ENCODE results near the gene FOXP4. TPM values are rescaled to one million over a fixed set of nuclear protein-coding genes. Genes with fewer than 3 reads are reported as not detected.
A peak's percentile ranks its signal among the peaks of the same experiment; 100 is the strongest.

FOXP4 gene
- total and polyA plus RNA-seq, 5 donors from 2014 or later, result 0.26 to 9.9 (median 0.38) TPM

DNA sequence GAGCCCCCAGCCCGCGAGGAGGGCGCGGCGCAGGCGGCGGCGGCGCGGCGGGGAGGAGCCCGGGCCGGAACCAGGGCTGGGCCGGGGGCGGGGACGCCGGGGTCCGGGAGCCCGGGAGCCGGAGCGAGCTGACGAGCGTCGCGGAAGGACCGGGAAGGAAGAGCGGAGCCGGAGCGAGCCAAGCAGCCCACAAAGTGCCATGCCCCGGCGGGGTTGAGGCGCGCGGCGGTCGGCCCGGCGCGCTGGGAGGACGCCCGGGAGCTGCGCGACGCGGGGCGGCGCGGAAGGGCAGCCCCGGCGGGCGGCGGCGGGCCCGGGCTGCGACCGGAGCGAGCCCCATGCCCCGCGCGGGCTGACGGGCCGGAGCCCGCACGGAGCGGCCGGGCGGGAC, 289 bp downstream of the FOXP4 start:
- ATAC-seq (ENCODE audit: low read depth in 2 of 2) (peak; percentile 48 to 52), DNase-seq (peak in 2 of 3 donors; percentile 46 to 55)
- Mint-ChIP-seq H3K36me3 (peaks cover 4% of the 10 kb centered on the region), H3K27ac (no peak overlapping the region), H3K27me3 (peaks cover 56% of the 10 kb centered on the region), H3K9me3 (no peaks in the 10 kb centered on the region), H3K4me3 (peak overlapping the region in 1 of 4 donors; percentile 66), H3K4me1 (peaks cover 0 to 29% (median 16%) of the 10 kb centered on the region in 4 donors)
- Histone ChIP-seq H3K36me3 (ENCODE audit: control insufficient read depth, insufficient read depth, low read length) (no peaks in the 10 kb centered on the region), H3K4me3 (ENCODE audit: low read depth, low read length) (no peak overlapping the region), H3K27ac (ENCODE audit: insufficient read depth, low read length, poor library complexity, severe bottlenecking) (no peak overlapping the region), H3K4me1 (ENCODE audit: control insufficient read depth, insufficient read depth, low read length, poor library complexity, severe bottlenecking) (peaks cover 35% of the 10 kb centered on the region), H3K27me3 (ENCODE audit: control insufficient read depth, insufficient read depth, low read length) (peaks cover 6% of the 10 kb centered on the region), H3K9me3 (ENCODE audit: control insufficient read depth in 2 of 2, low read length in 2 of 2) (no peaks in the 10 kb centered on the region)

DNA sequence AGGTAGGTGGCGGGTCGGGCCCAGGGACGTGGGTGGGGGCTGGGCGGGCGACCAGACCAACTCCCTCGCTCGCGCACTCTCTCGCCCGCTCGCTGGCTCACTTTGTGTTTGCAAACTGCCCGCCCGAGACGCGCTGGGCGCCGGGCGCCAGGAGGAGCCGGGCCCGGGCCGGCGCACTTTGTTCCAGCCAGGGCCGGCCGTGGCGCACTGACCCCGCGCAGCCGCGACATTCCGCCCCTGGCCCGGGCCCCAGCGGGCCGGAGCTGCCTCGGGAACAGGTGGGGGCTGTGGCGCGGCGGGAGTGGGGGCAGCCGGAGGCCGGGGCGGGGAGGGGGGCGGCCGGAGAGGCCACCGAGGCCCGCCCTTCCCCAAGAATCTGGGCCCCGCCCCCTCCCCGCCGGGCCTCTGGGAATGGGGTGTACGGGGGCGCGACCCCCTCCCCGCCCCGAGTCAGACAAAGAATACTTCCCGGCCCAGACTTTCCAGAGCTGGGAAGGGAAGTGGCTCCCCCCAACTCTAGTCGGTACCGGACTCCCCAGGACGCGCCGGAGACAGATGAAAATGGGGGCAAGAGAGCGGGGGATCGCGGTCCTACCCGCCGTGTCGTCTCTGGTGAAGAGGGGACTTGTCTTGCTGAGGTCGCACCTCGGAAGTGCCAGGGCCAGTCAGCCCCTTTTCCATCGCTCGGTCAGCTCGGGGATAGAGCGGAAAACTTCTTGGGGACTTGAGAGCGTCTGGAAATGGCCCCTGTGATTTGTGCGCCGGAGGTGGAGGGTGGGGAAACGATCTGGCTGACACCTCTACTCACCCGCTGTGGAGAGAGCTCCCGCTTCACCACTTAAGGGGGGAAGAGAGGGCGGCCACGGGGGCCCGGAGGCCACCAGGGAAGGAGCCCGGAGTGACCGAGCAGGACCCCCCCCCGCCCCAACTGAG, 951 bp downstream of the FOXP4 start:
- Mint-ChIP-seq H3K9me3 (no peaks in the 10 kb centered on the region), H3K27ac (peak overlapping the region in 1 of 3 donors; percentile 79), H3K36me3 (peaks cover 7% of the 10 kb centered on the region), H3K4me3 (peak overlapping the region; percentile 93 to 97 (median 95)), H3K27me3 (peaks cover 61% of the 10 kb centered on the region), H3K4me1 (peaks cover 0 to 29% (median 16%) of the 10 kb centered on the region in 4 donors)
- H3K4me1 ChIP-seq (ENCODE audit: control insufficient read depth, insufficient read depth, low read length, poor library complexity, severe bottlenecking), result peaks cover 35% of the 10 kb centered on the region
- H3K27ac ChIP-seq (ENCODE audit: insufficient read depth, low read length, poor library complexity, severe bottlenecking), result no peak overlapping the region
- DNase-seq, result peak in 2 of 3 donors; percentile 35 to 37
- H3K4me3 ChIP-seq (ENCODE audit: low read depth, low read length), result peak overlapping the region; percentile 70
- no peaks in the 10 kb centered on the region for H3K36me3 ChIP-seq (ENCODE audit: control insufficient read depth, insufficient read depth, low read length)
- peaks cover 6% of the 10 kb centered on the region for H3K27me3 ChIP-seq (ENCODE audit: control insufficient read depth, insufficient read depth, low read length)
- no peak for ATAC-seq (ENCODE audit: low read depth in 2 of 2)
- no peaks in the 10 kb centered on the region for H3K9me3 ChIP-seq (ENCODE audit: control insufficient read depth in 2 of 2, low read length in 2 of 2)

- ATAC-seq (ENCODE audit: low read depth in 2 of 2), result no peak
- peak overlapping the region in 1 of 3 donors; percentile 79 for H3K27ac Mint-ChIP-seq
- peaks cover 35% of the 10 kb centered on the region for H3K4me1 ChIP-seq (ENCODE audit: control insufficient read depth, insufficient read depth, low read length, poor library complexity, severe bottlenecking)
- no peak for DNase-seq
- no peak overlapping the region for H3K27ac ChIP-seq (ENCODE audit: insufficient read depth, low read length, poor library complexity, severe bottlenecking)
- H3K4me3 Mint-ChIP-seq, result peak overlapping the region; percentile 93 to 97 (median 95)
- peaks cover 7% of the 10 kb centered on the region for H3K36me3 Mint-ChIP-seq
- peaks cover 6% of the 10 kb centered on the region for H3K27me3 ChIP-seq (ENCODE audit: control insufficient read depth, insufficient read depth, low read length)
- peaks cover 61% of the 10 kb centered on the region for H3K27me3 Mint-ChIP-seq
- no peaks in the 10 kb centered on the region for H3K9me3 Mint-ChIP-seq
- H3K9me3 ChIP-seq (ENCODE audit: control insufficient read depth in 2 of 2, low read length in 2 of 2), result no peaks in the 10 kb centered on the region
- H3K4me1 Mint-ChIP-seq, result peaks cover 0 to 29% (median 16%) of the 10 kb centered on the region in 4 donors
- no peaks in the 10 kb centered on the region for H3K36me3 ChIP-seq (ENCODE audit: control insufficient read depth, insufficient read depth, low read length)
- no peak overlapping the region for H3K4me3 ChIP-seq (ENCODE audit: low read depth, low read length)
Measured at GRCh38 chr6:41547799-41548097, 1.6 kb downstream of the FOXP4 start.

GRCh38 chr6:41548098-41548840, 2.1 kb downstream of the FOXP4 start:
- H3K36me3 ChIP-seq (ENCODE audit: control insufficient read depth, insufficient read depth, low read length), result no peaks in the 10 kb centered on the region
- peaks cover 35% of the 10 kb centered on the region for H3K4me1 ChIP-seq (ENCODE audit: control insufficient read depth, insufficient read depth, low read length, poor library complexity, severe bottlenecking)
- ATAC-seq (ENCODE audit: low read depth in 2 of 2) (no peak), DNase-seq (peak in 1 of 3 donors; percentile 13)
- H3K27ac Mint-ChIP-seq, result peak overlapping the region in 2 of 3 donors; percentile 56 to 59
- H3K9me3 Mint-ChIP-seq, result no peaks in the 10 kb centered on the region
- peaks cover 6% of the 10 kb centered on the region for H3K27me3 ChIP-seq (ENCODE audit: control insufficient read depth, insufficient read depth, low read length)
- H3K9me3 ChIP-seq (ENCODE audit: control insufficient read depth in 2 of 2, low read length in 2 of 2), result no peaks in the 10 kb centered on the region
- peaks cover 0 to 29% (median 16%) of the 10 kb centered on the region in 4 donors for H3K4me1 Mint-ChIP-seq
- peaks cover 60% of the 10 kb centered on the region for H3K27me3 Mint-ChIP-seq
- peaks cover 7% of the 10 kb centered on the region for H3K36me3 Mint-ChIP-seq
- no peak overlapping the region for H3K27ac ChIP-seq (ENCODE audit: insufficient read depth, low read length, poor library complexity, severe bottlenecking)
- H3K4me3 ChIP-seq (ENCODE audit: low read depth, low read length), result peak overlapping the region; percentile 41
- H3K4me3 Mint-ChIP-seq, result peak overlapping the region; percentile 93 to 97 (median 95)

DNA sequence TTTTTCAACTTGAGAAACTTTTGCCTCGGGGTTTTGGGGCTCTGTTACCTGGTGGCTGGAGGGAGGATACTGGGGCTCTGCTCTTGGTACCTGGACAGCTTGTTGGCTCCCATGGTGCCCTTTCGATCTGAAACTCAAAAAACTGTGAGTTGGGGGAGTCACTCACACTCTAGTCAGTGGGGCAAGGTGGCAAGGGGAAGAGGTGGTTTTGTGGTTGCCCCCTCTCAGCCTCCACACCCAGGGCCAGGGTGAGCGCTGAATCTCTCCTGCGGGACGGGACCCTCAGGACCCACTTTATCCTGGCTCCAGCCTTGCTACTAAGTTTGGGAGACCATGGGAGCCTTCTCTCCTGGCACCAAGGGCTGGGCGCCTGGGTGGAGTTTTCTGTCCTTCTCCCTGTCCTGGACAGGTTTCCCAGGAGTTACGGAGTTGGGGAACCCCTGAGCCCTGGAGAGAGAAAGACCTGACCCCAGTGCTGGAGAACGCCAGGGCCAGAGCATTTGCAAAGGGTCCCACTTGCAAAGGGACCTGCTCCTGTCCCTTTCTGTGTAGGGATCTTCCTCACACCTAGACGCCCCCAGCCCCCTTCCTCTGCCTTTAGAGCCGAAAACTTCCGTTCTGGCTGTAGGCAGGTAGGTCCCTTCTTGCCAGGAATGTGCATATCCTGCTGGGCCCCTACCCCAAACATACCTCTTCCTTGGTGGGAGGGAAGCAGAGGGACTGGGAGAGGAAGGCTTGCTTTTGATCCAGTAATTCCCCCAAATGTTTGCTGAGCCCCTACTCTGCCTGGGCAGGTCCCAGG, 2.9 kb downstream of the FOXP4 start:
- Histone ChIP-seq H3K27me3 (ENCODE audit: control insufficient read depth, insufficient read depth, low read length) (peaks cover 6% of the 10 kb centered on the region), H3K36me3 (ENCODE audit: control insufficient read depth, insufficient read depth, low read length) (no peaks in the 10 kb centered on the region), H3K4me3 (ENCODE audit: low read depth, low read length) (no peak overlapping the region), H3K27ac (ENCODE audit: insufficient read depth, low read length, poor library complexity, severe bottlenecking) (no peak overlapping the region), H3K9me3 (ENCODE audit: control insufficient read depth in 2 of 2, low read length in 2 of 2) (no peaks in the 10 kb centered on the region), H3K4me1 (ENCODE audit: control insufficient read depth, insufficient read depth, low read length, poor library complexity, severe bottlenecking) (peaks cover 35% of the 10 kb centered on the region)
- Mint-ChIP-seq H3K36me3 (peaks cover 7% of the 10 kb centered on the region), H3K27ac (peak overlapping the region in 1 of 3 donors; percentile 56), H3K4me3 (peak overlapping the region; percentile 82 to 97 (median 92)), H3K9me3 (no peaks in the 10 kb centered on the region), H3K4me1 (peaks cover 0 to 29% (median 16%) of the 10 kb centered on the region in 4 donors), H3K27me3 (peaks cover 53% of the 10 kb centered on the region)
- ATAC-seq (ENCODE audit: low read depth in 2 of 2), result no peak
- DNase-seq, result no peak

DNA sequence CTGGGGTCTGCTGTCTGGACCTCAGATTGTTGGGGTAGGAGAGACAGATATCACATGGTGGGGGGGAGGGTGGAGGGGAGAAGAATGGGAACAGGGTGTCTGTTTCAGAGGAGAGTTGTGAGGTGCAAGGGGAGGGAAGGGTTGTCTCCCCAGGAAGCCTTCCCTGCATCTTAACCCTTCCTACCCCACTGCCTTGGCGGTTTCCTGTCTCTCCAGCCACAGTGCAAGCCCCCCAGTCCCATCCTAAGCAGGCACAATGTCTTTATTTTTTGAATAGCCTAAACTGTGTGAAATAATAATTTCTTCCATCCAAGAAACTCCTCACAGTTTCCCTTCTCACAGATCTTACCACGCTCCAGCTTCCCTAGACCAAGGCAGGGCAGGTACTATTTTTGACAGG, 3.5 kb downstream of the FOXP4 start:
- peaks cover 0 to 29% (median 16%) of the 10 kb centered on the region in 4 donors for H3K4me1 Mint-ChIP-seq
- H3K27me3 ChIP-seq (ENCODE audit: control insufficient read depth, insufficient read depth, low read length), result peaks cover 6% of the 10 kb centered on the region
- peak overlapping the region in 3 of 4 donors; percentile 56 to 82 (median 71) for H3K4me3 Mint-ChIP-seq
- H3K36me3 ChIP-seq (ENCODE audit: control insufficient read depth, insufficient read depth, low read length), result no peaks in the 10 kb centered on the region
- H3K4me3 ChIP-seq (ENCODE audit: low read depth, low read length), result no peak overlapping the region
- peaks cover 46% of the 10 kb centered on the region for H3K27me3 Mint-ChIP-seq
- H3K4me1 ChIP-seq (ENCODE audit: control insufficient read depth, insufficient read depth, low read length, poor library complexity, severe bottlenecking), result peaks cover 35% of the 10 kb centered on the region
- ATAC-seq (ENCODE audit: low read depth in 2 of 2), result no peak
- H3K9me3 Mint-ChIP-seq, result no peaks in the 10 kb centered on the region
- no peak for DNase-seq
- H3K27ac Mint-ChIP-seq, result no peak overlapping the region
- no peak overlapping the region for H3K27ac ChIP-seq (ENCODE audit: insufficient read depth, low read length, poor library complexity, severe bottlenecking)
- no peaks in the 10 kb centered on the region for H3K9me3 ChIP-seq (ENCODE audit: control insufficient read depth in 2 of 2, low read length in 2 of 2)
- H3K36me3 Mint-ChIP-seq, result peaks cover 7% of the 10 kb centered on the region

GRCh38 chr6:41551086-41551700, 5.0 kb downstream of the FOXP4 start:
- H3K27me3 ChIP-seq (ENCODE audit: control insufficient read depth, insufficient read depth, low read length), result peaks cover 6% of the 10 kb centered on the region
- H3K36me3 Mint-ChIP-seq, result peaks cover 11% of the 10 kb centered on the region
- peaks cover 0 to 17% (median 13%) of the 10 kb centered on the region in 4 donors for H3K4me1 Mint-ChIP-seq
- H3K27ac Mint-ChIP-seq, result no peak overlapping the region
- no peaks in the 10 kb centered on the region for H3K9me3 ChIP-seq (ENCODE audit: control insufficient read depth in 2 of 2, low read length in 2 of 2)
- H3K4me3 Mint-ChIP-seq, result peak overlapping the region in 1 of 4 donors; percentile 19
- H3K27me3 Mint-ChIP-seq, result peaks cover 34% of the 10 kb centered on the region
- H3K27ac ChIP-seq (ENCODE audit: insufficient read depth, low read length, poor library complexity, severe bottlenecking), result no peak overlapping the region
- ATAC-seq (ENCODE audit: low read depth in 2 of 2) (no peak), DNase-seq (no peak)
- no peaks in the 10 kb centered on the region for H3K36me3 ChIP-seq (ENCODE audit: control insufficient read depth, insufficient read depth, low read length)
- peaks cover 25% of the 10 kb centered on the region for H3K4me1 ChIP-seq (ENCODE audit: control insufficient read depth, insufficient read depth, low read length, poor library complexity, severe bottlenecking)
- H3K4me3 ChIP-seq (ENCODE audit: low read depth, low read length), result no peak overlapping the region
- no peaks in the 10 kb centered on the region for H3K9me3 Mint-ChIP-seq

Data from CD4-positive, CD25-positive, alpha-beta regulatory T cell (primary cell).